HepG2 (cell line): ENCODE results near the gene AIF1. TPM values are rescaled to one million over a fixed set of nuclear protein-coding genes. Genes with fewer than 3 reads are reported as not detected.
A peak's percentile ranks its signal among the peaks of the same experiment; 100 is the strongest.

ENCODE experiments used
- ELF1 ChIP-seq: sonication (generic); formaldehyde crosslinking; IDR thresholded peaks from 2 replicates; pipeline ENCODE4 v1.4.0; 2020; ENCODE audit warnings: missing genetic modification reagents
- HOXA5 ChIP-seq: sonication (generic); formaldehyde crosslinking; IDR thresholded peaks from 2 replicates; pipeline ENCODE4 v1.4.0; 2020; ENCODE audit warnings: missing genetic modification reagents
- MED13 ChIP-seq: sonication (generic); formaldehyde crosslinking; IDR thresholded peaks from 2 replicates; pipeline ENCODE4 v1.5.0; 2020; ENCODE audit warnings: missing genetic modification reagents
- MTA3 ChIP-seq: sonication (generic); formaldehyde crosslinking; IDR thresholded peaks from 2 replicates; pipeline ENCODE4 v1.4.0; 2020; ENCODE audit warnings: missing genetic modification reagents
- NFE2L1 ChIP-seq: sonication (generic); formaldehyde crosslinking; IDR thresholded peaks from 2 replicates; pipeline ENCODE4 v1.4.0; 2020; ENCODE audit warnings: missing genetic modification reagents, mild to moderate bottlenecking, borderline replicate concordance
- ZFX ChIP-seq: sonication (generic); formaldehyde crosslinking; IDR thresholded peaks from 2 replicates; pipeline ENCODE4 v1.4.0; 2020; ENCODE audit warnings: mild to moderate bottlenecking, low read depth, missing genetic modification reagents, moderate library complexity
- ZKSCAN5 ChIP-seq: sonication (generic); formaldehyde crosslinking; IDR thresholded peaks from 2 replicates; pipeline ENCODE4 v1.5.1; 2020; ENCODE audit warnings: mild to moderate bottlenecking, missing genetic modification reagents
- ZNF496 ChIP-seq: sonication (generic); formaldehyde crosslinking; IDR thresholded peaks from 2 replicates; pipeline ENCODE4 v1.8.1; 2023; ENCODE audit warnings: mild to moderate bottlenecking, moderate library complexity, missing genetic modification reagents; ENCODE audit not compliant: insufficient replicate concordance
- ZNF749 ChIP-seq: sonication (generic); formaldehyde crosslinking; IDR thresholded peaks from 2 replicates; pipeline ENCODE4 v1.8.0; 2022; ENCODE audit warnings: mild to moderate bottlenecking, missing genetic modification reagents, moderate library complexity, borderline replicate concordance
- ZSCAN29 ChIP-seq: sonication (generic); formaldehyde crosslinking; conservative IDR thresholded peaks from 2 replicates; pipeline ENCODE4 v1.4.0; 2020; ENCODE audit warnings: mild to moderate bottlenecking, missing genetic modification reagents
- polyA plus RNA-seq, 8 experiments: library from polyadenylated mRNA; depleted of rRNA in 3 of 8; stranded (reverse) in 7 of 8; unstranded in 1 of 8; fragments of >200 nt; fragmentation: Illumina TruSeq in 4 of 8; extraction: Trizol in 4 of 8; gene quantifications; 2 replicates each; pipeline versions ENCODE4 v1.2.1 to v1.2.3, GENCODE V29; 2011 to 2016; ENCODE audit warnings: low read depth in 4 of 8, missing spikeins in 1 of 8, mixed read lengths in 1 of 8; ENCODE audit not compliant: insufficient read depth in 1 of 8
- total RNA-seq, 5 experiments: library from RNA; depleted of rRNA; stranded (reverse); fragments of >200 nt; fragmentation: Illumina TruSeq; extraction: Trizol; gene quantifications; 2 replicates each; pipeline ENCODE4 v1.2.3, GENCODE V29; 2016; ENCODE audit warnings: low read depth in 1 of 5
- TF ChIP-seq, protein P1 (sequence below): fragments of 450-650 bp; IDR thresholded peaks from 2 replicates; pipeline ENCODE4 v1.6.1; 2016
- TF ChIP-seq, protein P2 (sequence below): sonication (generic); formaldehyde crosslinking; IDR thresholded peaks from 2 replicates; pipeline ENCODE4 v1.4.0; 2020; ENCODE audit warnings: missing genetic modification reagents
- TF ChIP-seq, protein P3 (sequence below): sonication (generic); formaldehyde crosslinking; IDR thresholded peaks from 2 replicates; pipeline ENCODE4 v1.8.1; 2022; ENCODE audit warnings: low read depth, mild to moderate bottlenecking, missing genetic modification reagents
- TF ChIP-seq, protein P4 (sequence below): sonication (generic); formaldehyde crosslinking; IDR thresholded peaks from 2 replicates; pipeline ENCODE4 v1.4.0; 2020; ENCODE audit warnings: missing genetic modification reagents, low read depth, mild to moderate bottlenecking, borderline replicate concordance
- TF ChIP-seq, protein P5 (sequence below): IDR thresholded peaks from 2 replicates; pipeline ENCODE4 v1.6.1; 2016; ENCODE audit warnings: low read depth, borderline replicate concordance
- TF ChIP-seq, protein P6 (sequence below): sonication (generic); formaldehyde crosslinking; IDR thresholded peaks from 2 replicates; pipeline ENCODE4 v1.5.1; 2020; ENCODE audit warnings: missing genetic modification reagents, mild to moderate bottlenecking, borderline replicate concordance

AIF1 gene
- total and polyA plus RNA-seq, 2 of the 13 experiments (the other 11 are each of a cell fraction or from before 2014, with no cell fraction given), result 1.5 TPM; not detected in 1

DNA sequence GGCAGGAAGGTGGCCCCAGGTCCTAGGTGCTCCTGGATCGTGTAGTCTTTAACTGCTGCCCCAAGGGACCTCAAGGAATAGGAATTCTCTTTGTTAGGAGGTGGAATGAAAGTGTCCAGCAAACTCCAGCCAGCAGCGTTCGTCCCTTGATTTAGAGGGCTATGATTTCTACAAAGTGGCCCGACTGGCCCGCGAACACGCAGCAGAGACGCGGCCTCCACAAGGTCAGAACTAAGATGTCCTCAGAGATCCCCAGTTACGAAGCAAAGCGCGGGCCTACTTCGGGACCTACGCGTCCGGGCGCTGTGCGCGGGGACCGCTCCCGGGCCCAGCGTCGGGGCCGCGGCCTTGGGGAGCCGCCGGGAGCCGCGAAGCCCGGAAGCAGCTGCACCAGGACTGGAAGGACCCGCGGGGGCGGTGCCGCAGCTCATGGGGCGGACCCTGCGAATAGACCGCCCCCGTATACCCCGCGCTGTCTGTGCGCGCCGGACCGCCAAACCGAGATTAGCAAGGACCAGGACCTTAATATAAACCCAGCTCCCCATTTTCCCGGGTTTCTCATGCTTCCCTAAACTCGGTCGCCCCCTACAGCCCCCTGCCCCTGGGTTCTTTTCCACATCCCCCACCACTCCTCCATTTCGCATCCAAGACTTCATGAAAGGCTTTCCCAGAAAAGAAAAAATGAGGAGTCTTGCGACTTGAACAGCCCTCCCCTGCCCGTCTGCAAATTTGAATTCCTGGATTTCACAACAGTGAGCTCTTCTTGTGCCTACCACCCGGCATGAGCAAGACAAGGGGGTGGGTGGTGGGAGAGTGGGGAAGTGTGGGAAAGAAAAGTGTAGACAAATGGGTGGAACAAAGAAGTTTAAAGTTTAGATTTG is 45.6 kb downstream of the AIF1 start, which contains the start of gene C6orf47 (continued):
- TF ChIP-seq, protein P1, sequence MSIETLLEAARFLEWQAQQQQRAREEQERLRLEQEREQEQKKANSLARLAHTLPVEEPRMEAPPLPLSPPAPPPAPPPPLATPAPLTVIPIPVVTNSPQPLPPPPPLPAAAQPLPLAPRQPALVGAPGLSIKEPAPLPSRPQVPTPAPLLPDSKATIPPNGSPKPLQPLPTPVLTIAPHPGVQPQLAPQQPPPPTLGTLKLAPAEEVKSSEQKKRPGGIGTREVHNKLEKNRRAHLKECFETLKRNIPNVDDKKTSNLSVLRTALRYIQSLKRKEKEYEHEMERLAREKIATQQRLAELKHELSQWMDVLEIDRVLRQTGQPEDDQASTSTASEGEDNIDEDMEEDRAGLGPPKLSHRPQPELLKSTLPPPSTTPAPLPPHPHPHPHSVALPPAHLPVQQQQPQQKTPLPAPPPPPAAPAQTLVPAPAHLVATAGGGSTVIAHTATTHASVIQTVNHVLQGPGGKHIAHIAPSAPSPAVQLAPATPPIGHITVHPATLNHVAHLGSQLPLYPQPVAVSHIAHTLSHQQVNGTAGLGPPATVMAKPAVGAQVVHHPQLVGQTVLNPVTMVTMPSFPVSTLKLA, result no peak
- TF ChIP-seq, protein P2, sequence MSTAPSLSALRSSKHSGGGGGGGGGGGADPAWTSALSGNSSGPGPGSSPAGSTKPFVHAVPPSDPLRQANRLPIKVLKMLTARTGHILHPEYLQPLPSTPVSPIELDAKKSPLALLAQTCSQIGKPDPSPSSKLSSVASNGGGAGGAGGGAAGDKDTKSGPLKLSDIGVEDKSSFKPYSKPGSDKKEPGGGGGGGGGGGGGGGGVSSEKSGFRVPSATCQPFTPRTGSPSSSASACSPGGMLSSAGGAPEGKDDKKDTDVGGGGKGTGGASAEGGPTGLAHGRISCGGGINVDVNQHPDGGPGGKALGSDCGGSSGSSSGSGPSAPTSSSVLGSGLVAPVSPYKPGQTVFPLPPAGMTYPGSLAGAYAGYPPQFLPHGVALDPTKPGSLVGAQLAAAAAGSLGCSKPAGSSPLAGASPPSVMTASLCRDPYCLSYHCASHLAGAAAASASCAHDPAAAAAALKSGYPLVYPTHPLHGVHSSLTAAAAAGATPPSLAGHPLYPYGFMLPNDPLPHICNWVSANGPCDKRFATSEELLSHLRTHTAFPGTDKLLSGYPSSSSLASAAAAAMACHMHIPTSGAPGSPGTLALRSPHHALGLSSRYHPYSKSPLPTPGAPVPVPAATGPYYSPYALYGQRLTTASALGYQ, result peak; percentile 88
- TF ChIP-seq ZNF496 (CRISPR knock-in tag), result no peak
- peak; percentile 82 for TF ChIP-seq ELF1 (CRISPR knock-in tag)
- TF ChIP-seq NFE2L1 (CRISPR knock-in tag), result peak; percentile 74; the same call in 1 of the 2 replicates
- peak; percentile 68; the same call in 1 of the 2 replicates for TF ChIP-seq ZNF749 (CRISPR knock-in tag)
- TF ChIP-seq, protein P3, sequence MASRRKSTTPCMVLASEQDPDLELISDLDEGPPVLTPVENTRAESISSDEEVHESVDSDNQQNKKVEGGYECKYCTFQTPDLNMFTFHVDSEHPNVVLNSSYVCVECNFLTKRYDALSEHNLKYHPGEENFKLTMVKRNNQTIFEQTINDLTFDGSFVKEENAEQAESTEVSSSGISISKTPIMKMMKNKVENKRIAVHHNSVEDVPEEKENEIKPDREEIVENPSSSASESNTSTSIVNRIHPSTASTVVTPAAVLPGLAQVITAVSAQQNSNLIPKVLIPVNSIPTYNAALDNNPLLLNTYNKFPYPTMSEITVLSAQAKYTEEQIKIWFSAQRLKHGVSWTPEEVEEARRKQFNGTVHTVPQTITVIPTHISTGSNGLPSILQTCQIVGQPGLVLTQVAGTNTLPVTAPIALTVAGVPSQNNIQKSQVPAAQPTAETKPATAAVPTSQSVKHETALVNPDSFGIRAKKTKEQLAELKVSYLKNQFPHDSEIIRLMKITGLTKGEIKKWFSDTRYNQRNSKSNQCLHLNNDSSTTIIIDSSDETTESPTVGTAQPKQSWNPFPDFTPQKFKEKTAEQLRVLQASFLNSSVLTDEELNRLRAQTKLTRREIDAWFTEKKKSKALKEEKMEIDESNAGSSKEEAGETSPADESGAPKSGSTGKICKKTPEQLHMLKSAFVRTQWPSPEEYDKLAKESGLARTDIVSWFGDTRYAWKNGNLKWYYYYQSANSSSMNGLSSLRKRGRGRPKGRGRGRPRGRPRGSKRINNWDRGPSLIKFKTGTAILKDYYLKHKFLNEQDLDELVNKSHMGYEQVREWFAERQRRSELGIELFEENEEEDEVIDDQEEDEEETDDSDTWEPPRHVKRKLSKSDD, result no peak
- TF ChIP-seq ZKSCAN5 (CRISPR knock-in tag), result no peak
- 0 out of 2 replicates have a peak, but pooled peaks have one; percentile 5 for TF ChIP-seq ZSCAN29 (CRISPR knock-in tag)
- no peak for TF ChIP-seq MTA3 (CRISPR knock-in tag)
- TF ChIP-seq MED13 (CRISPR knock-in tag), result peak; percentile 55; the same call in 1 of the 2 replicates
- TF ChIP-seq, protein P4, sequence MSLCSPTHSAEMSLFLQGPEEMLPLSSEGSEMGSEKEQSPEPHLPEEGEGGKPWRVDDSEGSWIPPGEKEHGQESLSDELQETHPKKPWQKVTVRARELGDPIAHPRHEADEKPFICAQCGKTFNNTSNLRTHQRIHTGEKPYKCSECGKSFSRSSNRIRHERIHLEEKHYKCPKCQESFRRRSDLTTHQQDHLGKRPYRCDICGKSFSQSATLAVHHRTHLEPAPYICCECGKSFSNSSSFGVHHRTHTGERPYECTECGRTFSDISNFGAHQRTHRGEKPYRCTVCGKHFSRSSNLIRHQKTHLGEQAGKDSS (CRISPR knock-in tag), result peak; percentile 56; the same call in 1 of the 2 replicates
- TF ChIP-seq ZFX (CRISPR knock-in tag), result peak; percentile 95
- TF ChIP-seq, protein P5, sequence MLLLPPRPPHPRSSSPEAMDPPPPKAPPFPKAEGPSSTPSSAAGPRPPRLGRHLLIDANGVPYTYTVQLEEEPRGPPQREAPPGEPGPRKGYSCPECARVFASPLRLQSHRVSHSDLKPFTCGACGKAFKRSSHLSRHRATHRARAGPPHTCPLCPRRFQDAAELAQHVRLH (CRISPR knock-in tag), result no peak; the same call in 1 of the 2 replicates
- peak; percentile 94 for TF ChIP-seq HOXA5 (CRISPR knock-in tag)
- TF ChIP-seq, protein P6, sequence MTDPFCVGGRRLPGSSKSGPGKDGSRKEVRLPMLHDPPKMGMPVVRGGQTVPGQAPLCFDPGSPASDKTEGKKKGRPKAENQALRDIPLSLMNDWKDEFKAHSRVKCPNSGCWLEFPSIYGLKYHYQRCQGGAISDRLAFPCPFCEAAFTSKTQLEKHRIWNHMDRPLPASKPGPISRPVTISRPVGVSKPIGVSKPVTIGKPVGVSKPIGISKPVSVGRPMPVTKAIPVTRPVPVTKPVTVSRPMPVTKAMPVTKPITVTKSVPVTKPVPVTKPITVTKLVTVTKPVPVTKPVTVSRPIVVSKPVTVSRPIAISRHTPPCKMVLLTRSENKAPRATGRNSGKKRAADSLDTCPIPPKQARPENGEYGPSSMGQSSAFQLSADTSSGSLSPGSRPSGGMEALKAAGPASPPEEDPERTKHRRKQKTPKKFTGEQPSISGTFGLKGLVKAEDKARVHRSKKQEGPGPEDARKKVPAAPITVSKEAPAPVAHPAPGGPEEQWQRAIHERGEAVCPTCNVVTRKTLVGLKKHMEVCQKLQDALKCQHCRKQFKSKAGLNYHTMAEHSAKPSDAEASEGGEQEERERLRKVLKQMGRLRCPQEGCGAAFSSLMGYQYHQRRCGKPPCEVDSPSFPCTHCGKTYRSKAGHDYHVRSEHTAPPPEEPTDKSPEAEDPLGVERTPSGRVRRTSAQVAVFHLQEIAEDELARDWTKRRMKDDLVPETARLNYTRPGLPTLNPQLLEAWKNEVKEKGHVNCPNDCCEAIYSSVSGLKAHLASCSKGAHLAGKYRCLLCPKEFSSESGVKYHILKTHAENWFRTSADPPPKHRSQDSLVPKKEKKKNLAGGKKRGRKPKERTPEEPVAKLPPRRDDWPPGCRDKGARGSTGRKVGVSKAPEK (CRISPR knock-in tag), result no peak
